ENCODE data around the gene TCEANC2.
A peak's percentile ranks its signal among the peaks of the same experiment; 100 is the strongest.

The TCEANC2 gene

GRCh38 chr1:54070171-54070837, 16.9 kb downstream of the TCEANC2 start:
- no peak overlapping the region for H3K4me3 ChIP-seq (ENCODE audit: low read depth, low read length)
- no peak overlapping the region for H3K9ac ChIP-seq

GRCh38 chr1:54077359-54077758, 24.0 kb downstream of the TCEANC2 start:
- no peak overlapping the region for H3K27ac ChIP-seq
- no peak overlapping the region for H2AFZ ChIP-seq
- no peak overlapping the region for H3K9ac ChIP-seq
- no peaks in the 10 kb centered on the region for H3K4me1 ChIP-seq
- H3K36me3 ChIP-seq (ENCODE audit: control insufficient read depth, insufficient read depth, low read length): no peaks in the 10 kb centered on the region
- H3K4me2 ChIP-seq (ENCODE audit: low read length): no peak overlapping the region
- H3K27me3 ChIP-seq (ENCODE audit: control insufficient read depth, insufficient read depth, low read length): no peaks in the 10 kb centered on the region
- H3K4me3 ChIP-seq (ENCODE audit: low read depth, low read length): no peak overlapping the region
- TF ChIP-seq, protein P1, sequence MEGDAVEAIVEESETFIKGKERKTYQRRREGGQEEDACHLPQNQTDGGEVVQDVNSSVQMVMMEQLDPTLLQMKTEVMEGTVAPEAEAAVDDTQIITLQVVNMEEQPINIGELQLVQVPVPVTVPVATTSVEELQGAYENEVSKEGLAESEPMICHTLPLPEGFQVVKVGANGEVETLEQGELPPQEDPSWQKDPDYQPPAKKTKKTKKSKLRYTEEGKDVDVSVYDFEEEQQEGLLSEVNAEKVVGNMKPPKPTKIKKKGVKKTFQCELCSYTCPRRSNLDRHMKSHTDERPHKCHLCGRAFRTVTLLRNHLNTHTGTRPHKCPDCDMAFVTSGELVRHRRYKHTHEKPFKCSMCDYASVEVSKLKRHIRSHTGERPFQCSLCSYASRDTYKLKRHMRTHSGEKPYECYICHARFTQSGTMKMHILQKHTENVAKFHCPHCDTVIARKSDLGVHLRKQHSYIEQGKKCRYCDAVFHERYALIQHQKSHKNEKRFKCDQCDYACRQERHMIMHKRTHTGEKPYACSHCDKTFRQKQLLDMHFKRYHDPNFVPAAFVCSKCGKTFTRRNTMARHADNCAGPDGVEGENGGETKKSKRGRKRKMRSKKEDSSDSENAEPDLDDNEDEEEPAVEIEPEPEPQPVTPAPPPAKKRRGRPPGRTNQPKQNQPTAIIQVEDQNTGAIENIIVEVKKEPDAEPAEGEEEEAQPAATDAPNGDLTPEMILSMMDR (IDR thresholded peaks at IDR 0.05): no peak
- no peaks in the 10 kb centered on the region for H3K79me2 ChIP-seq
- no peaks in the 10 kb centered on the region for H3K9me3 ChIP-seq (ENCODE audit: control insufficient read depth, low read length)

More at GRCh38 chr1:54070171-54070837, 16.9 kb downstream of the TCEANC2 start:
- TF ChIP-seq, protein P1 (IDR thresholded peaks at IDR 0.05): peak; percentile 58
- H3K27ac ChIP-seq: no peak overlapping the region
- no peaks in the 10 kb centered on the region for H3K9me3 ChIP-seq (ENCODE audit: control insufficient read depth, low read length)
- H3K4me2 ChIP-seq (ENCODE audit: low read length): no peak overlapping the region
- H3K36me3 ChIP-seq (ENCODE audit: control insufficient read depth, insufficient read depth, low read length): no peaks in the 10 kb centered on the region
- no peaks in the 10 kb centered on the region for H3K4me1 ChIP-seq
- no peaks in the 10 kb centered on the region for H3K27me3 ChIP-seq (ENCODE audit: control insufficient read depth, insufficient read depth, low read length)
- no peaks in the 10 kb centered on the region for H3K79me2 ChIP-seq
- no peak overlapping the region for H2AFZ ChIP-seq

DNA sequence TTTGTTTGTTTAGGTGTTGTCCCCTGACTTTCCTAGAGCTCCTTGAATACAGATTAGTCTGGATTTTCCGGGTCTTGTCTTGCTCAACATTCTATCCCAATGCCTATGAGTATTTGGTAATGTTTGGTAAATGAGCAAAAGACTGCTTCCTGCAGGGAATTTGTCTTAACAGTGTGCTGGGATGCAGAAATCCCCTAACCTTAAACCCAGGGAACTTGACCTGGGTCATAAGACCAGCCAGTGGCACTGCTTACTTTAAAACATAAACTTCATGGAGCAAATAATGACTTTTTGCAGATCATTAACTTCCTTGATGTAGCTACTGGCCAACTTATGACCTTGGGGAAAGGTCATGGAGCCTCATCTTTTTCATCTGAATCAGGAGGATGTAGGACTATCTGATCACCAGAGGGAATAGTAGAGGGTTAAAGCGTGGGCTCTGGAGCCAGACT, 27.2 kb downstream of the TCEANC2 start:
- Histone ChIP-seq H3K79me2 (no peaks in the 10 kb centered on the region), H3K9me3 (ENCODE audit: control insufficient read depth, low read length) (no peaks in the 10 kb centered on the region), H3K36me3 (ENCODE audit: control insufficient read depth, insufficient read depth, low read length) (no peaks in the 10 kb centered on the region), H3K4me3 (ENCODE audit: low read depth, low read length) (no peak overlapping the region), H3K27me3 (ENCODE audit: control insufficient read depth, insufficient read depth, low read length) (no peaks in the 10 kb centered on the region), H3K4me2 (ENCODE audit: low read length) (no peak overlapping the region), H3K27ac (no peak overlapping the region), H2AFZ (no peak overlapping the region), H3K4me1 (no peaks in the 10 kb centered on the region), H3K9ac (no peak overlapping the region)
- TF ChIP-seq, protein P1 (IDR thresholded peaks at IDR 0.05): no peak

DNA sequence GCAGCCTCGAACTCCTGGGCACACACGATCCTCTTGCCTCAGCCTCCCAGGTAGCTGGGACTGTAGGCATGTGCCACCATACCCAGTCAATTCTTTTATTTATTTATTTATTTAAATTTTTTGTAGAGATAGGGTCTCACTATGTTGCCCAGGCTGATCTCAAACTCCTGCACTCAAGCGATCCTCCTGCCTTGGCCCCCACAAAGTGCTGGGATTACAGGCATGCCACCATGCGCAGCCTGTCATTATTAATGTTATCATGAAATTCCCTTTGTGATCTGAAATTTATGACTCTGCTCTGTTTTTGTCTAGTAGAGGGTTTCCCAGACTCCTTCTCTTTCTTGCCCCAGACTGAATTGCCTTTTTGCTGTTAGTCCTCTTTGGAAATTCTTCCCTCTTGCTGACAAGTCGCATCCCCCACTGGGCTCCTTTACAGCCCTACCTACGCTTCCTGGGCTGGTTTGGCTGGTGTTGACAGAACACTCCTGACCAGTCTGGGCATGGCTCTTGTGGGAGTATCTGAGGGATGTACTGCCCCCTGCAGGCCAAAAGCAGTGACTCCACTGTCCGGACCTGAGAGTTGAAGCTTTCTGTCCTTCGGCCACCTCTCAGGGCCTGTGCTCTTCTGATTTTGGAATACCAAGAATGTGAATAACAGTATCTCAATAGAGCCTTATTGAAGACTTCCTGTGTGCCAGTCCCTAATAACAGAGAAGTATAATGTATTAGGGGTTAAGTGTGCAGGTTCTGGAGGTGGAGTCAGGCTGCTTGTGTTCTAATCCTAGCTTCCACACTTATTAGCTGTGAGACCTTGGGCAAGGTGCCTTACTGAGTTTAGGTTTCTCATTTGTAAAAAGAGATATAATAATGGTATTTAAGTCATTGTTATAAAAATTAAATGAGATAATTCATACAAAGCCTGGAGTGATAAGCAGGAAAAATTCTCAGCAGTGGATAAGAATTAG, 28.2 kb downstream of the TCEANC2 start:
- Histone ChIP-seq H2AFZ (no peak overlapping the region), H3K4me3 (ENCODE audit: low read depth, low read length) (no peak overlapping the region), H3K27ac (no peak overlapping the region), H3K27me3 (ENCODE audit: control insufficient read depth, insufficient read depth, low read length) (no peaks in the 10 kb centered on the region), H3K4me1 (no peaks in the 10 kb centered on the region), H3K36me3 (ENCODE audit: control insufficient read depth, insufficient read depth, low read length) (no peaks in the 10 kb centered on the region), H3K9me3 (ENCODE audit: control insufficient read depth, low read length) (no peaks in the 10 kb centered on the region), H3K79me2 (no peaks in the 10 kb centered on the region), H3K9ac (no peak overlapping the region), H3K4me2 (ENCODE audit: low read length) (no peak overlapping the region)
- TF ChIP-seq, protein P1 (IDR thresholded peaks at IDR 0.05): peak; percentile 55
